HCT116 (cell line): ENCODE measurements around the gene C10orf53. TPM values are rescaled to one million over a fixed set of nuclear protein-coding genes. Genes with fewer than 3 reads are reported as not detected.

ENCODE experiments used
- ATAC-seq: fragments of 200-7000 bp; cut with Tn5 transposase; 2 replicates; pipeline ENCODE4 v1.9.1; 2020; ENCODE audit warnings: mild to moderate bottlenecking, moderate library complexity
- BruUV-seq: library from RNA; stranded (reverse); fragments of 400-500 nt; replicated peaks from 2 replicates; lab custom pipeline; 2021; lab: Mats Ljungman, UMichigan
- CTCF ChIA-PET: fragments of 300-600 bp; sonication (Branson Sonifier 250); formaldehyde crosslinking; loops from one replicate; lab custom pipeline; 2021; ENCODE audit warnings: antibody characterized with exemption; lab: Charles Lee
- POLR2A ChIA-PET: fragments of 300-600, 350-600 bp; sonication (Branson Sonifier 250); formaldehyde crosslinking; loops from one replicate; lab custom pipeline; 2021; ENCODE audit warnings: antibody characterized with exemption; lab: Charles Lee
- RAD21 ChIA-PET, 2 experiments: fragments of 300-600 bp; sonication (Branson Sonifier 250); formaldehyde crosslinking; loops; one replicate each; lab custom pipeline; 2023; ENCODE audit warnings: low total read pairs in 2 of 2; ENCODE audit not compliant: uncharacterized antibody in 2 of 2, unreplicated experiment in 2 of 2, low non-redundant PET in 1 of 2; lab: Charles Lee
- DNase-seq: peaks from one replicate; pipeline ENCODE4 v3.0.0-alpha.2; 2010; ENCODE audit warnings: low read depth, low spot score
- H2AFZ ChIP-seq: fragments of 200-600 bp; shearing (Covaris generic), sonication (generic); 2 replicates; pipeline ENCODE4 v1.6.1; 2017; ENCODE audit warnings: low read depth, mixed run types, mixed read lengths, antibody characterized with exemption, low read length; ENCODE audit not compliant: poor library complexity, severe bottlenecking
- H3K27ac ChIP-seq: 2 replicates; pipeline ENCODE4 v1.5.1; 2012; ENCODE audit warnings: low read depth, low read length
- H3K27me3 ChIP-seq: fragments of 200-600 bp; sonication (generic); 2 replicates; pipeline ENCODE4 v1.6.1; 2016; ENCODE audit warnings: mixed run types, low read length, mixed read lengths; ENCODE audit not compliant: insufficient read depth
- H3K36me3 ChIP-seq, 2 experiments: fragments of 200-500 bp in 1 of 2; fragments of 200-600 bp in 1 of 2; sonication (Bioruptor generic) in 1 of 2; sonication (generic) in 1 of 2; 2 replicates each; pipeline versions ENCODE4 v1.5.1 to v1.6.1; 2014 to 2016; ENCODE audit warnings: low read length in 2 of 2, inconsistent platforms in 1 of 2, mixed read lengths in 1 of 2, mixed run types in 1 of 2; ENCODE audit not compliant: insufficient read depth in 2 of 2, control insufficient read depth in 1 of 2
- H3K4me1 ChIP-seq, 2 experiments: fragments of 200-600 bp in 1 of 2; sonication (generic) in 1 of 2; 2 replicates each; pipeline versions ENCODE4 v1.5.1 to v1.6.1; 2012 to 2017; ENCODE audit warnings: low read length in 2 of 2, inconsistent platforms in 1 of 2, mild to moderate bottlenecking in 1 of 2, mixed read lengths in 1 of 2, mixed run types in 1 of 2, moderate library complexity in 1 of 2; ENCODE audit not compliant: insufficient read depth in 2 of 2, control insufficient read depth in 1 of 2
- H3K4me2 ChIP-seq: fragments of 200-600 bp; sonication (generic); 2 replicates; pipeline ENCODE4 v1.6.1; 2017; ENCODE audit warnings: mixed run types, low read length, mixed read lengths
- H3K4me3 ChIP-seq, 2 experiments: fragments of 200-600 bp in 1 of 2; sonication (generic) in 1 of 2; replicated peaks in 1 of 2; 2 replicates each; pipeline ENCODE4 v1.5.1; 2011 to 2016; ENCODE audit warnings: low read length in 2 of 2, control low read depth in 1 of 2, low read depth in 1 of 2, mild to moderate bottlenecking in 1 of 2, mixed read lengths in 1 of 2, mixed run types in 1 of 2
- H3K79me2 ChIP-seq: fragments of 200-600 bp; sonication (generic); 2 replicates; pipeline ENCODE4 v1.6.1; 2017; ENCODE audit warnings: mild to moderate bottlenecking, mixed run types, low read length, moderate library complexity, mixed read lengths; ENCODE audit not compliant: insufficient read depth
- H3K9ac ChIP-seq: fragments of 200-600 bp; sonication (generic); 2 replicates; pipeline ENCODE4 v1.6.1; 2016; ENCODE audit warnings: low read length, mixed read lengths
- H3K9me2 ChIP-seq: fragments of 200-600 bp; sonication (generic), shearing (Covaris generic); 2 replicates; pipeline ENCODE4 v1.6.1; 2017; ENCODE audit warnings: mixed run types, mild to moderate bottlenecking, moderate library complexity; ENCODE audit not compliant: insufficient read depth
- H3K9me3 ChIP-seq, 2 experiments: fragments of 200-500 bp in 1 of 2; fragments of 200-600 bp in 1 of 2; sonication (Bioruptor generic) in 1 of 2; sonication (generic) in 1 of 2; 2 replicates each; pipeline ENCODE4 v1.6.1; 2014 to 2017; ENCODE audit warnings: low read length in 2 of 2, mixed read lengths in 2 of 2, inconsistent platforms in 1 of 2, low read depth in 1 of 2, mild to moderate bottlenecking in 1 of 2, mixed run types in 1 of 2, moderate library complexity in 1 of 2; ENCODE audit not compliant: control insufficient read depth in 1 of 2, insufficient read depth in 1 of 2
- H4K20me1 ChIP-seq: fragments of 200-600 bp; sonication (generic), shearing (Covaris generic); 2 replicates; pipeline ENCODE4 v1.6.1; 2017; ENCODE audit warnings: mixed run types, mild to moderate bottlenecking, moderate library complexity; ENCODE audit not compliant: insufficient read depth
- CBX3 ChIP-seq: IDR thresholded peaks from 2 replicates; pipeline ENCODE4 v1.6.1; 2012; ENCODE audit warnings: low read depth
- CEBPB ChIP-seq: IDR thresholded peaks from 2 replicates; pipeline ENCODE4 v1.6.1; 2012; ENCODE audit warnings: low read depth
- EGR1 ChIP-seq: IDR thresholded peaks from 2 replicates; pipeline ENCODE4 v1.6.1; 2012; ENCODE audit warnings: low read depth
- EZH2phosphoT487 ChIP-seq: fragments of 200-600 bp; IDR thresholded peaks from 2 replicates; pipeline ENCODE4 v1.6.1; 2018; ENCODE audit warnings: antibody characterized with exemption, borderline replicate concordance
- FOSL1 ChIP-seq: IDR thresholded peaks from 2 replicates; pipeline ENCODE4 v1.6.1; 2012; ENCODE audit warnings: low read depth
- JUND ChIP-seq: IDR thresholded peaks from 2 replicates; pipeline ENCODE4 v1.6.1; 2012
- POLR2A ChIP-seq: IDR thresholded peaks from 2 replicates; pipeline ENCODE4 v1.7.0; 2011; ENCODE audit warnings: borderline replicate concordance; ENCODE audit not compliant: insufficient read depth, insufficient read length; ENCODE audit errors: extremely low read depth
- POLR2AphosphoS5 ChIP-seq: IDR thresholded peaks from 2 replicates; pipeline ENCODE4 v1.6.1; 2011; ENCODE audit warnings: mild to moderate bottlenecking, low read depth, low read length, moderate library complexity
- SP1 ChIP-seq: IDR thresholded peaks from 2 replicates; pipeline ENCODE4 v1.6.1; 2012; ENCODE audit warnings: low read depth
- SRF ChIP-seq: IDR thresholded peaks from 2 replicates; pipeline ENCODE4 v1.6.1; 2012; ENCODE audit warnings: low read depth
- TCF7L2 ChIP-seq: IDR thresholded peaks from 2 replicates; pipeline ENCODE4 v1.7.0; 2011; ENCODE audit warnings: borderline replicate concordance, inconsistent platforms; ENCODE audit not compliant: insufficient read depth, insufficient read length; ENCODE audit errors: extremely low read depth
- YY1 ChIP-seq: IDR thresholded peaks from 2 replicates; pipeline ENCODE4 v1.6.1; 2011; ENCODE audit warnings: low read length, low read depth, moderate library complexity, mild to moderate bottlenecking; ENCODE audit not compliant: insufficient replicate concordance; ENCODE audit errors: extremely low read depth
- ZFX ChIP-seq: fragments of 450-650 bp; IDR thresholded peaks from 2 replicates; pipeline ENCODE4 v1.6.1; 2017
- ZNF274 ChIP-seq: fragments of 200-500 bp; sonication (Bioruptor generic); IDR thresholded peaks from 2 replicates; pipeline ENCODE4 v1.6.1; 2014; ENCODE audit warnings: mild to moderate bottlenecking, low read depth, low read length, inconsistent platforms
- intact Hi-C: fragments of 100-400 bp; cut with micrococcal nuclease; formaldehyde crosslinking; loops from 2 replicates; pipeline ENCODE4 v1.10.0; 2022
- total RNA-seq: library from RNA; stranded (reverse); gene quantifications from one replicate; pipeline ENCODE4 v1.2.1, GENCODE V29; 2021; ENCODE audit not compliant: unreplicated experiment
- TF ChIP-seq, protein P1 (sequence below): IDR thresholded peaks from 2 replicates; pipeline ENCODE4 v1.6.1; 2012

Gene C10orf53
- total RNA-seq, 1 experiment from 2014 or later: not detected

DNA sequence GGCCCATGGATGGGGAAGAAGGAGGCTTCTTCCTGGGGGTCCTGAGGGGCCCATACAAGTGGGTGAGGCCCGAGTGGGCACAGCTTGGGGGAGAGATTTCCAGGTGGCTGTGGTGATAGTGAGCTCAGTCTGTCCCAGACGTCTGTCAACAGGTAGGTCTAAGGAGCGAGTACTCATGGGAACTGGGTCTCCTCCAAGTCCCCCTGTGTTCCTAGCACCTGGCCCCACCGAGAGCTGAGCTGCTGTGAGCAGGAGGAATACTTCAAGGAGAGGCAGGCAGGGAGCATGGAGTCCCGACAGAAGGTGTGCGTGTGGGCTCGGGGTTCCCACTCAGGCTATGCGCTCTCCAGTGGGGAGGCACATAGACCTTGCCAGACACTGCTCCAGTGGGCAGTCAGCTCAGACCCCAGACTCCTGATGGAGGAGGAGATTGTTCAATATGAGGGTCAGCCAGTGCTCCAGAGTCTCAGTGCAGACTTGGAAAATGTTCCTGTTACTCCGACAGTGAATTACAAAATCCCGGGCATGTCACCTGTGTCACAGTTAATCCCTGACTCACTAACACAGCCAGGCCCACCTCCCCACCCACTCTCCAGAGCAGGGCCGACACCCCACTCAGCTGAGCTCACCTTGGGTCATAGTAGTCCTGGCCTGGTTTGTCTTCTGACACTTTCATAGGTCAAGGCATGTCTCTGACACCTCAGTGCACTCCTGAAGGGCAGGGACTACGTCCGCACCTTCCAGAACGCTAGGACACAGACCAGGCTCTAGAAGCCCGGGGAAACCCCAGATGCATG lies 28.2 kb upstream of the C10orf53 start:
- intact Hi-C loops: no loop called here
- Histone ChIP-seq H2AFZ (no peak overlapping the region), H3K4me3 (no peak overlapping the region), H3K9me3 (no peaks in the 10 kb centered on the region), H3K4me1 (no peaks in the 10 kb centered on the region), H3K4me2 (no peak overlapping the region), H3K27ac (no peak overlapping the region), H3K9me2 (no peaks in the 10 kb centered on the region), H3K9ac (no peak overlapping the region), H3K36me3 (no peaks in the 10 kb centered on the region), H3K27me3 (no peaks in the 10 kb centered on the region), H4K20me1 (no peaks in the 10 kb centered on the region), H3K79me2 (no peaks in the 10 kb centered on the region)
- CTCF ChIA-PET: no interaction called here
- RAD21 ChIA-PET: no interaction called here
- no peak for TF ChIP-seq JUND
- no peak for TF ChIP-seq FOSL1
- TF ChIP-seq TCF7L2: no peak
- no peak for TF ChIP-seq EZH2phosphoT487
- TF ChIP-seq CEBPB: no peak
- TF ChIP-seq YY1: no peak
- no peak for TF ChIP-seq ZNF274
- TF ChIP-seq, protein P1, sequence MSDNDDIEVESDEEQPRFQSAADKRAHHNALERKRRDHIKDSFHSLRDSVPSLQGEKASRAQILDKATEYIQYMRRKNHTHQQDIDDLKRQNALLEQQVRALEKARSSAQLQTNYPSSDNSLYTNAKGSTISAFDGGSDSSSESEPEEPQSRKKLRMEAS: no peak
- TF ChIP-seq SP1: no peak
- TF ChIP-seq POLR2A: no peak
- no peak for TF ChIP-seq EGR1
- TF ChIP-seq CBX3: no peak
- TF ChIP-seq POLR2AphosphoS5: no peak
- no peak for TF ChIP-seq ZFX
- TF ChIP-seq SRF: no peak
- no peak for DNase-seq
- ATAC-seq: no peak
- POLR2A ChIA-PET: no interaction called here
- no TSS peak for BruUV-seq
